RPMI8226 (cell line): ENCODE results near the gene HSF4.

Source experiments
- DNase-seq: peaks from one replicate; pipeline ENCODE4 v3.0.0-alpha.2; 2015

The HSF4 gene

GRCh38 chr16:67202956-67203493 lies 38.5 kb downstream of the HSF4 start:
- no peak for DNase-seq

- DNase-seq: no peak
These were observed 39.5 kb downstream of the HSF4 start for GRCh38 chr16:67204076-67204475.

GRCh38 chr16:67206129-67206837 lies 41.7 kb downstream of the HSF4 start:
- DNase-seq: no peak

- no peak for DNase-seq
These were observed 42.3 kb downstream of the HSF4 start for GRCh38 chr16:67206838-67207248.

- no peak for DNase-seq
These were observed 42.9 kb downstream of the HSF4 start for GRCh38 chr16:67207249-67208091.

- no peak for DNase-seq
These were observed 43.8 kb downstream of the HSF4 start for GRCh38 chr16:67208154-67208896.

GRCh38 chr16:67209565-67209964 lies 45.0 kb downstream of the HSF4 start:
- no peak for DNase-seq

- peak; percentile 72 for DNase-seq
These were observed 45.8 kb downstream of the HSF4 start for GRCh38 chr16:67210069-67210937.

GRCh38 chr16:67211674-67212073 lies 47.1 kb downstream of the HSF4 start:
- no peak for DNase-seq

GRCh38 chr16:67212766-67213165 lies 48.2 kb downstream of the HSF4 start:
- DNase-seq: no peak

GRCh38 chr16:67213197-67214019 lies 48.9 kb downstream of the HSF4 start:
- DNase-seq: no peak

GRCh38 chr16:67215706-67216105 lies 51.2 kb downstream of the HSF4 start:
- no peak for DNase-seq

GRCh38 chr16:67216612-67217490 lies 52.3 kb downstream of the HSF4 start:
- no peak for DNase-seq
